ENCODE results near the gene ADAMTS16.

Gene ADAMTS16

DNA sequence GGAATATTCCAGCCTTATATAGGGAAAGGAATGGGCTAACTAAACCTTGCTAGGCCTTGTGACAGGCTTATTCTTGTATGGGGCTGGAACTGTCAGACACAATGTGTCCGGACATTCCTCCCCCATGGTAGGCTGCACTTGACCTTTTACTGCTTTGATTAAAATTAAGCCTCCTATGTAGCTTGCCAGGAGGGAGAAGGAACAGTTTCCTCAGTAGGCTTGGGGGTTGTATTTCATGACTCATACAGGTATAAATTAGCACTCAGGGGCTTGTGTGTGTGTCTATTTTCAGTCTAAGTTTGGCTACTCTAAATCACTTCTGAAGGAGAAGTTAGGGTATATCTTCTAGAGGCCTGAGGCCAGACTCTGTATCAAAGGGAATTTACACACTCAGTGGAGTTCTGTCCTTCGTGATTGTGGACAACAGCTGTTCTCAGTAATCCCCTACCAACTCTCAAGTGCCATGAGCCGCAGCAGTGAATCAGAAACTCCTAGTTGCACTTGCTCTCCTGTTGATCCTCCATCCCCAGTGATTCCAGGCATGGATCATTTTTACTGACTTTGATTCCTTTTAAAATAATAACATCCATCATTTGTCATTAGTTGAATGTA lies 16.4 kb downstream of the ADAMTS16 start:
- no peak for TF ChIP-seq ZNF274 (IDR thresholded peaks at IDR 0.05; ENCODE audit: low read depth, low read length)
- no peak overlapping the region for H3K4me3 ChIP-seq (ENCODE audit: low read length)

DNA sequence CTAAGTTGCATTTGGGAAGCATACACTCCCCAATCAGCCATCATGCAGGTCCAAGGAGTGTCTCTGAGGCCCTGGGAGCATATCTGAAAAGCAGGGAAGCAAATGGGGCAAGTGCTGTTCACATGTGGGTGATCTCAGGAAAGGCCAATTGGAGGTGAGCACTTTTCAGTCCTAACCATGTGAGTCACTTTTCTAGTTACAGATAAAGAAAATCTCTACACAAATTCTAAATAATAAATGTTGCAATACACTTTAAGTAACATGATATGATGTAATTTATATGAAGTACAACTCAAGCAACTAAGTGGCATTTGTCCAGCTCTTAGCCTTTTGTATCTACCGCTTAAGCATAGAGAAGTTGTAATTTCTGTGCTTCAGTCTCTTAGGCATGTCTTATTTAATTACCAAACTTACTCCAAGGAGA lies 18.4 kb downstream of the ADAMTS16 start:
- no peak for TF ChIP-seq ZNF274 (IDR thresholded peaks at IDR 0.05; ENCODE audit: low read depth, low read length)
- H3K4me3 ChIP-seq (ENCODE audit: low read length) = no peak overlapping the region

DNA sequence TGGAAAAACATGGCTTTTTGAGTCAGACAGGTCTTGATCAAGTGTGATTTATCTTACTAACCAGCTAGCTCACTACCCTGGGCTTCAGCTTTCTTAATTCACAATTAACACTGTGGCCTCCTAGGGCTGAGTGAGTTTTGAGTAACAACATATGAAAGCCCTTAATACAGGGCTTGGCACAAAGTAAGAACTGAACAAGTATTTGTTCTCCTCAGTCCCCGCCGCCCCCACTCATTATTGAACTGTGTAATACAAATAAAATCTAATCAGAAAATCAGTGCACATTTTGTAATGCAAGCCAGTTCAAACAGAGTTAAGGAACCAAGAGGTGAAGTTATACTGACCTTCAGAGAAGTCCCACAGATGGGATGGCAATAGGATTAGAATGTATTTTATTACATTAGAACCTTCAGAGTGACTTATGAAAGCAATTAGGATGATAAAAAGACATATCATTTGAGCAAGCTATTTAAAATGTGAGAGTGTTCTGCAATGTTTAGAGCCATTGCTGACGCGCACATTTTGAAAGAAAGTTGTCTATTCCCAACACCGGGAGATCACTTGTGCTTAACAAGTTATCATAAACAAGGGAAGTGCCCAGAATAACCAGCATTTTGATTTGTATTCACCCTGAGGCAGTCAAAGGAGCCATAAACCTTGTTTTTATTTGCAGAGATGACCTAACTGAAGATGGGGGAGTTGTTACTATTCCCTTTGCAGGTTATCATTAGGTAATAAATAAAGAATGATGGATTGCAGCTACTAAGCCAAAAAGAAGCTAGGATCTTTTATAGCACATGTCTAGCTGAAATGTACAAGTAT lies 19.4 kb downstream of the ADAMTS16 start:
- TF ChIP-seq ZNF274 (IDR thresholded peaks at IDR 0.05; ENCODE audit: low read depth, low read length) = no peak

DNA sequence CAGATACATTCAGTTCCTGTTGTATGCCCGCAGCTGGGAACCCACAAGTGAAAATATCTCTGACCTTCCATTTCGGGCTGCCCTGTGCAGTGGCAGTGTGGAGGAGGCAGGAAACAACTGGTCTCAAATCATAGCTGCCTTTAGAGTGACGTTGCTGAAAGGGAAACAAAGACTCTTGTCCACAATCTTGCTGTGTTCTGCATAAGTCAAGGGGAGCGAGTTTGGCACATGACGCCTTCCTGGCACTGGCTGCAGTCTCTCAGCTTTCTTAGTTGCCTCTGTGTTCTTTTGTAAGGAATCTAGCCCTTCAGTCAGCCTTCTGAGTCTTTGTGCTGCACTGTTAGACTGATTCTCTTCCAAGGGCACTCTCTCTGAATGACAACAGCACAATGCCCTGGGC lies 24.0 kb downstream of the ADAMTS16 start:
- no peak for TF ChIP-seq ZNF274 (IDR thresholded peaks at IDR 0.05; ENCODE audit: low read depth, low read length)

More for the DNA sequence above, 19.4 kb downstream of the ADAMTS16 start:
- H3K4me3 ChIP-seq (ENCODE audit: low read length) = no peak overlapping the region

DNA sequence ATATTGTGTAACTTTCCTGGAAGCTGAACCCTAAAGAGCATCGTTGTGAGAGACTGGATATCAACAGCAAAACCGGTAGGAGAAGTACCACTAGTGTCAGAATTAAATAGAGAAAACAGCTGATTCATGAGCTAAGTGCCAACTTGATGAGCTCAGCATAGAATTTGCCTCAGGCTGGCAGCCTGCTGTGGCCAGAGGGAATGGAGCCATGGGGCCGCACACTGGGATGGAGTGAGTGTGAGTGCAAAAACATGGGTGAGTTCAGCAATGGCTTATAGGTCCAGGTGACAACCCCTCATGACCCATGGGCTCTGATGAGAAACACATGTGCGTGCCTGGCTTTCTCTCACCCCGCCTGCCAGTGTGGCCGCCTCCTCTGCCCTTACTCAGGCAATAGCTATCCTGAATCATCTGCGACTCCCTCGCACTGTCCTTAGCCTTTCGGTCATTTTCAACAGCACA lies 25.4 kb downstream of the ADAMTS16 start:
- no peak overlapping the region for H3K4me3 ChIP-seq (ENCODE audit: low read length)
- TF ChIP-seq ZNF274 (IDR thresholded peaks at IDR 0.05; ENCODE audit: low read depth, low read length) = no peak

More for the DNA sequence above, 24.0 kb downstream of the ADAMTS16 start:
- H3K4me3 ChIP-seq (ENCODE audit: low read length) = no peak overlapping the region

DNA sequence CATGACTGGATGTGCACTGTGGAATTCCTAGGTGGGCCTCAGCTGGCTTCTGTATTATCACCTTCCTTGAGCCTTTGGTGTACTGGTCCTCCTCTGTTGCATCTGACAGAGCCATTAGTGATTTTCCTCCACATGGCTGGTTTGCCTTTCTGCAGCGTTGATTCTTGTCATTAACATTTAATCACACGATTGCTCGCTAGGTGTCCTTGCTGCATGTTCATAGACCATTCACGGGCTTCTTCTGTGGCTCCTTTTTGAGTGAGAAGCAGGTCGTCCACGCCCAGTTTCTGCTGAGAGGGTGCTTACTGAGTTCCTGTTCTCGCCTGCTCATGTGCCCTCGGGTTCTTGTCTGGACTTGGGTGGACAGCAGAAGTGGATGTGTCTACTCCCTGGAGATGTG lies 29.3 kb downstream of the ADAMTS16 start:
- no peak for TF ChIP-seq ZNF274 (IDR thresholded peaks at IDR 0.05; ENCODE audit: low read depth, low read length)
- H3K4me3 ChIP-seq (ENCODE audit: low read length) = no peak overlapping the region

DNA sequence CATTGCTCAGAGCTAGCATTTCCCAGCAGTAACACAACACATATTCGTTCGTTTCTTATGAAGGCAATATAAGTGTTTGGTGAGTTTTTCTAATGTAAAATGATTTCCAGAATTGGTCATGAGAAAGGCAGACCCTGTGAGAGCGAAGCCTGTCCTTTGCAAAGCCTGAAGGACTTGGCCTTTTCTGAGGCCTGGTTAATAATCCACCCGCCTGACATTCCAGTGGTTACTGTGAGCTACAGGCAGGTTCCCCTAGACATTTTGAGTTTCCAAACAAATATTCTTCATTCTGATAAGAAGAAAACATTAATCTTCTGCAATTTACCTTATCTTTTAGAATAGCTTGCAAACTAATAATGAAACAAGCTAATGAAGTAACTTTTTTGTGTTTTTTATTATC lies 38.0 kb downstream of the ADAMTS16 start:
- TF ChIP-seq ZNF274 (IDR thresholded peaks at IDR 0.05; ENCODE audit: low read depth, low read length) = no peak
- no peak overlapping the region for H3K4me3 ChIP-seq (ENCODE audit: low read length)

DNA sequence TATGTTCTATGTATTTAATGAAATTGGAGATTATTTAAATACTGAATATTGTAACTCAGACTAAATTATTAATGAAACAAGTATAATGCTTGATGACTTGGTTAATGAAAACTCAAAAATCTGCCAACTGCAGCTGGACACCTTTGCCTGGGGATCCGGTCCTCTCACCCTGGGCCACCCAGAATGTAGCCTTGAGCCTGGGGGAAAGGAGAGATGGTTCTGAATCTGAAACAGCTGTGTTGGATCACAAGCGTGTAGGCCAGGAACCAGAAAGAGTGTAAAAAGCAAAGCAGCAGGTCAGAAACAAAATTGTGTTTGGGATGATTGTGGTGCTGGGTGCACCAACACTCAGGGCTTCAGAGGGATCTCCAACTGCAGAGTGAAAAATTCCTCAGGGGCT lies 38.5 kb downstream of the ADAMTS16 start:
- H3K4me3 ChIP-seq (ENCODE audit: low read length) = no peak overlapping the region

DNA sequence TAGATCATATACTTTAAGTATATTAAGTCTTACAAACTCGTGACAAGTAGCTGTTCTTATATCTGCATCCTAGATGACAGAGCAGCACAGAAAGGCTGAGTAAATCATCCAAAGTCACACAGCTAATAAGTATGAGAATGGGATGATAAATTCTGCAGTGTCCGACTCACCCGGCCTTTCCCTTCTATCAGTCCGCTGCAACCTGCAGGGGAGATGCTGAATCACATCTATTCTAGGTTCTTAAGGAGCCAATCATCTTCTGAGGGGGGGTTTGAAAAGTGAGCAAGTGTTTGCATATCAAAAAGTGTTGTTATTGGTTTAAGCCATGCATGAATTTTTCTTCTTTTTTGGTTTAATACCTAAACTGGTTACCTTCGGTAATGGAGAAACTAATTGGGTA lies 38.9 kb downstream of the ADAMTS16 start:
- TF ChIP-seq ZNF274 (IDR thresholded peaks at IDR 0.05; ENCODE audit: low read depth, low read length) = no peak
- H3K4me3 ChIP-seq (ENCODE audit: low read length) = no peak overlapping the region

More for the DNA sequence above, 38.5 kb downstream of the ADAMTS16 start:
- no peak for TF ChIP-seq ZNF274 (IDR thresholded peaks at IDR 0.05; ENCODE audit: low read depth, low read length)

DNA sequence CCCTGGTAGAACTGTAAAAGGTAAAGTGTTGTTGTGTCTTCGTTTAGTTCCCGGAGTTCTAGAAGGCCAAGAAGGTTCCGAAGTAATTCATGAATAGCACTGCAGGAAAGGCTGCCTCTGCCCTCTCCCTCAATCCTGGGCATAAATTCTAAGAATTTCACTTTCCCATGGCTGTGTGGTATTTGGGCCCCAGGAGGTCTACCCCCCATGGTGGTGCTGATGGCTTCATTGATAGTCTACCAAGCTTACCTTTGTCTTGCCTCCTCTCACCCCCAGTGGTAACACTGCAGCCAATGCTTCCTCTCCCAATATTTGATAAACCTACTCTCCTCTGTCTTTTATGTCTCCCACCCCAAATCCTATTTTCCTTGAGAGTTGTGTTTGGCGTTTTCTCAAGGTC lies 39.5 kb downstream of the ADAMTS16 start:
- H3K4me3 ChIP-seq (ENCODE audit: low read length) = no peak overlapping the region
- no peak for TF ChIP-seq ZNF274 (IDR thresholded peaks at IDR 0.05; ENCODE audit: low read depth, low read length)

DNA sequence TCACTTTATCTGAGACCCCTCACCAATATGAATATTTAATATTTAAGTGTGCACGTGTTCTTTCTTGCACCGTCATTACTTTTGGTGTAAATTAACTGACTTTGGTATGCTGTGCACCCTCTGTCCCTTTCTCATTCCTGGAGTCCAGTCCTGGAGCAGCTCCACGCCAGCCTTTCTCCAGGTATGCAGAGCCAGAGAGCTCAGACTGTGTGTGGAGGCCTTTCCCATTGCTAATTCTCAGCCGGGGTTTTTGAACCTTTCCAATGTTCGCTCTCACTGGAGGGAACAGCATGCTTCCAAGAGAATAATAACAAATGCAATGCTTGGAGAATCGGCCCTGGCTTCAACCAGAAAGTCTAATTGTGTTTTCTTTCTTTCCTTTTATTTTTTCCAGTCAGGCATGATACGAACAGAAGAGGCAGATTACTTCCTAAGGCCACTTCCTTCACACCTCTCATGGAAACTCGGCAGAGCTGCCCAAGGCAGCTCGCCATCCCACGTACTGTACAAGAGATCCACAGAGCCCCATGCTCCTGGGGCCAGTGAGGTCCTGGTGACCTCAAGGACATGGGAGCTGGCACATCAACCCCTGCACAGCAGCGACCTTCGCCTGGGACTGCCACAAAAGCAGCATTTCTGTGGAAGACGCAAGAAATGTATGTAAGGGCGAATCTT lies 41.7 kb downstream of the ADAMTS16 start:
- no peak for TF ChIP-seq ZNF274 (IDR thresholded peaks at IDR 0.05; ENCODE audit: low read depth, low read length)
- no peak overlapping the region for H3K4me3 ChIP-seq (ENCODE audit: low read length)

DNA sequence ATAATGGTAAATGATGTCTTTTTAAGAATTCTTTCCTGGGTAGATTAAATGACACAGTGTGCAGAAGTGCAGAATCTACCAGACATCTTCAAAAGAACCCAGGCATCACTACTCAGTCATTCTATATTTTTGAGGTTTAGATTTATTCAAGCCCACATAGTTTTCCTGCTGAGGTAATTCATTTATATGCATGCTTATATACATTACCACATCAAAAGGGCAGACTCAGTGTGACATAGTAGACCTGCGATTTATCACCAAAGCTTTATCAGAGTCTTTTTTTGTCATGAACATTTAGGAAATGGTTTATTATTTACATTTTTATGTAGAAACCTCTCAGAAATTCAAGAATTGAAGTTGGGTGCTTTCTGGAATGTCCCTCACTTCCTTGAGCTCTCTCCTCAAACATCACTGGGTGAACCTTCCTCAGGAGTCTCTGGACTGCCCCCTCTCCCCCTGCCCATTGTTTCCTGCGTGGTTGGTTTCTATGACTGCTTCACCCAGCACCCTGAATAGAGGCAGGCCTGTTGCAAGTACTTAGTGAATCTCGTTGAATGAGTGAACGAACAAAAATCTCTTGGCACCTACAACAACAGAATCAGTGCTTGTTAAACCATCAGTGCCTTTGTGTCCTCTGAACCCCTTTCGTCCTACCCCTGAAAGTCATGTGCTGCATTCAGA lies 42.5 kb downstream of the ADAMTS16 start:
- no peak for TF ChIP-seq ZNF274 (IDR thresholded peaks at IDR 0.05; ENCODE audit: low read depth, low read length)
- H3K4me3 ChIP-seq (ENCODE audit: low read length) = no peak overlapping the region

DNA sequence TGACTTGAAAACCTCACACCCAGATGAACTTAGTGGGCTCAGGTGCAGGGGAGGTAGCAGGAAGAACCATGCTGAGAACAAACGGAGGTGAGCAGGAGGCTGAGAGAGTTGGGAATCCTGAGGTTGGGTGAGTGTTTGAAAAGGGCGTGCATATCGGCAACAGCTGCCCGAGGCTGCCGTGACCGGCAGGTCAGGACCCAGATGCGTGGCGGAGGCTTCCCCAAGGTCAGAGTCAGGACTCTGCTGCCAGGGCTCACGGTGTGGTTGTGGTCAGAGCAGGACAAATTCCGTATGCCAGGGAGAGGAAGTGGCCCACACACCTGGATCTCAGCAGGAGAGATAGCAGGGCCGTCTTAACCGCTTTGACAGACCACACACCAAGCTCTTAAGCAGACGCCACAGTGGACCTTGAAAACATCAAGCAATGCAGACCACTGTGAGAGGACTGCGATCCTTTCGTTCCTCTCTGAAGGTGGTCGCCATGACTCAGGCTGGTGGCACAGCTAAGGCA lies 43.1 kb downstream of the ADAMTS16 start:
- TF ChIP-seq ZNF274 (IDR thresholded peaks at IDR 0.05; ENCODE audit: low read depth, low read length) = no peak
- no peak overlapping the region for H3K4me3 ChIP-seq (ENCODE audit: low read length)

DNA sequence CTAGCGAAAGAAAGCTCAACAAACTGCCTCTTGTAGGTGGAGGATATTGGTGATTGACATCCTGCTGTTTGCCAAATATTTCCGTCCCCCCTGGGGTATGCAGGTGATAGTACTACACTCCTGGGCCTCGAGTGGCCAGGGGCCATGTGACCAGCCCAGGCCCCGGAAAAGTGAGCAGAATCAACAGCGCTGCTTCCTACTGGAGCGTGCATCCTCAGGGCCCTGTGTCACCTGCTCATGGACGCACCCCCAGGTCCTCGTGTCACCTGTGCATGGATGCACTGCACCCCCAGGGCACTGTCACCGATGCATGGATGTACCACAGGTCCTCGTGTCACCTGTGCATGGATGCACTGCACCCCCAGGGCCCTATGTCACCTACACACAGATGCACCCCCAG lies 43.8 kb downstream of the ADAMTS16 start:
- H3K4me3 ChIP-seq (ENCODE audit: low read length) = no peak overlapping the region
- no peak for TF ChIP-seq ZNF274 (IDR thresholded peaks at IDR 0.05; ENCODE audit: low read depth, low read length)

All from GM08714 (cell line).